ENCODE data around the gene DEDD.
A peak's percentile ranks its signal among the peaks of the same experiment; 100 is the strongest.

GRCh38 chr1:161117759-161118581 lies 14.5 kb downstream of the DEDD start, which contains the start of the genes NIT1 and PFDN2:
- TF ChIP-seq CTCF (IDR thresholded peaks at IDR 0.05) (peak in 2 of 4 experiments; percentile 9), POLR2A (IDR thresholded peaks at IDR 0.05) (peak; percentile 66 to 85)

Data from uterus (tissue), 2 donors.